Upper lobe of left lung (tissue), 4 donors: Measurements from ENCODE around the gene IRF2.
A peak's percentile ranks its signal among the peaks of the same experiment; 100 is the strongest.

ENCODE experiments used
- EP300 ChIP-seq, 4 donors: sonication (generic); formaldehyde crosslinking; IDR thresholded peaks; one replicate each; pipeline ENCODE4 v1.5.1; 2017; ENCODE audit warnings: antibody characterized with exemption in 4 of 4, control low read depth in 2 of 4
- POLR2A ChIP-seq, 4 donors: fragments of 450-650 bp; IDR thresholded peaks; one replicate each; pipeline ENCODE4 v1.5.1; 2016 to 2017; ENCODE audit warnings: antibody characterized with exemption in 4 of 4, mild to moderate bottlenecking in 2 of 4
- POLR2AphosphoS5 ChIP-seq, 2 donors: sonication (generic); formaldehyde crosslinking; IDR thresholded peaks; one replicate each; pipeline ENCODE4 v1.5.1; 2017; ENCODE audit warnings: antibody characterized with exemption in 2 of 2
- TF ChIP-seq, protein P1 (sequence below), 6 experiments: fragments of 450-650 bp in 4 of 6; fragments of 200-600 bp in 2 of 6; sonication (generic) in 2 of 6; IDR thresholded peaks; one replicate each; pipeline ENCODE4 v1.5.1; 2016 to 2019; ENCODE audit warnings: antibody characterized with exemption in 6 of 6

DNA sequence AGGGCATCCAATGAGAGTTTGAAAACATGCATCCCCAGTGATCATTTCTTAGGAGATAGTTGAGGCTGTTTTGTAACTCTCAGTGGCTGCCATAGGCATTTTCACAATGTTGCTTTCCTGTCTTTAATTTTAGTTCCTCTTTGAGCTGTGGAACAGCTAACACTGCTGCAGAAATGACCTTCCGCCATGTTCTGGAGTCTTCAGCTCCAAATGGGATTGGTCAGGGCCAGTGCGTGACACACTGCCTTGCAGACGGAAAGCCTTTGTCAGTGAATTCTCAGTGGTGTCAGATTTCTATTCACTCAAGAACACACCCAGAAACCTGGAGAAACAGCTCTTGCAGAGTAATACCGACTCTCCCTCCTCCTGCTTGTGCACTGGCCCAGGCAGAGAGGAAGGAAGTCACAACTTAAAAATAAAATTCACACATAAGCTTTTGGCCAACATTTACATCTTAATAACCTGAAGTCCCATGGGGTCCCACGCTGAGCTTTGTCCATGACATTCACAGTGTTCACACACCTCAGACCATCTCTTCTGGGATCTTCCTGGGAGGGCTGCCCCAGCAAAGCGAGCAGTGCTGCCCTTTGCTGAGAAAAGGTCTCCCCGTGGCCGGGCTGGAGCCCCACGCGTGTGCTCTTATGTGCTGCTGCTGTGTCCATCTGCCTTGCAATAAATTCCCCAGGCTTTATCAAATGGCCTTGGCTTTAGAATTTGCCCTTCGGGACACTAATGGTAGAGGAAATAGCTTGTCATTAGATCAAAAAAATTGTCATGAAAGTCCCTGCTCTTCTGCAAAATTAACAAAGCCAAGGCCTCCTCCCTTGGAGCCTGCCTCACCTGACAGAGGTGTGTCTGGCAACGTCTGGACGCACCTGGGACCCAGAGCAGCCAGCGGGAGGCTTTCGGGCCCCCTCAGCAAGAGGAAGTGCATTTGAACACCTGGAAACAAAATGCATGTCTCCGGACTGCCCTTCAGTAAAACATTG lies 126.8 kb downstream of the IRF2 start:
- TF ChIP-seq, protein P1, sequence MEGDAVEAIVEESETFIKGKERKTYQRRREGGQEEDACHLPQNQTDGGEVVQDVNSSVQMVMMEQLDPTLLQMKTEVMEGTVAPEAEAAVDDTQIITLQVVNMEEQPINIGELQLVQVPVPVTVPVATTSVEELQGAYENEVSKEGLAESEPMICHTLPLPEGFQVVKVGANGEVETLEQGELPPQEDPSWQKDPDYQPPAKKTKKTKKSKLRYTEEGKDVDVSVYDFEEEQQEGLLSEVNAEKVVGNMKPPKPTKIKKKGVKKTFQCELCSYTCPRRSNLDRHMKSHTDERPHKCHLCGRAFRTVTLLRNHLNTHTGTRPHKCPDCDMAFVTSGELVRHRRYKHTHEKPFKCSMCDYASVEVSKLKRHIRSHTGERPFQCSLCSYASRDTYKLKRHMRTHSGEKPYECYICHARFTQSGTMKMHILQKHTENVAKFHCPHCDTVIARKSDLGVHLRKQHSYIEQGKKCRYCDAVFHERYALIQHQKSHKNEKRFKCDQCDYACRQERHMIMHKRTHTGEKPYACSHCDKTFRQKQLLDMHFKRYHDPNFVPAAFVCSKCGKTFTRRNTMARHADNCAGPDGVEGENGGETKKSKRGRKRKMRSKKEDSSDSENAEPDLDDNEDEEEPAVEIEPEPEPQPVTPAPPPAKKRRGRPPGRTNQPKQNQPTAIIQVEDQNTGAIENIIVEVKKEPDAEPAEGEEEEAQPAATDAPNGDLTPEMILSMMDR (IDR thresholded peaks at IDR 0.05), result no peak
- peak in 1 of 4 donors; percentile 36 for TF ChIP-seq POLR2A (IDR thresholded peaks at IDR 0.05)
- TF ChIP-seq EP300 (IDR thresholded peaks at IDR 0.05), result no peak
- peak; percentile 20 to 38 for TF ChIP-seq POLR2AphosphoS5 (IDR thresholded peaks at IDR 0.05)
